Endothelial cell (in vitro differentiated cells): ENCODE results near the gene STUB1. TPM values are rescaled to one million over a fixed set of nuclear protein-coding genes. Genes with fewer than 3 reads are reported as not detected.

Source experiments
- DNase-seq: peaks from one replicate; pipeline ENCODE4 v3.0.0; 2021; ENCODE audit warnings: low spot score
- H3K27ac Mint-ChIP-seq: one replicate; pipeline ENCODE4 v1.8.0; 2021; ENCODE audit warnings: mixed read lengths, inconsistent platforms; ENCODE audit not compliant: unreplicated experiment
- H3K27me3 Mint-ChIP-seq: one replicate; pipeline ENCODE4 v1.8.0; 2021; ENCODE audit warnings: mild to moderate bottlenecking, moderate library complexity, mixed read lengths, inconsistent platforms; ENCODE audit not compliant: unreplicated experiment
- H3K36me3 Mint-ChIP-seq: one replicate; pipeline ENCODE4 v1.8.0; 2021; ENCODE audit warnings: mild to moderate bottlenecking, low read depth, mixed read lengths, inconsistent platforms; ENCODE audit not compliant: unreplicated experiment
- H3K4me1 Mint-ChIP-seq: one replicate; pipeline ENCODE4 v1.8.0; 2021; ENCODE audit warnings: mild to moderate bottlenecking, mixed read lengths, inconsistent platforms; ENCODE audit not compliant: unreplicated experiment
- H3K4me3 Mint-ChIP-seq: one replicate; pipeline ENCODE4 v1.8.0; 2021; ENCODE audit warnings: mild to moderate bottlenecking, mixed read lengths, inconsistent platforms; ENCODE audit not compliant: unreplicated experiment
- H3K9me3 Mint-ChIP-seq: one replicate; pipeline ENCODE4 v1.8.0; 2021; ENCODE audit warnings: mixed read lengths, inconsistent platforms; ENCODE audit not compliant: unreplicated experiment
- total RNA-seq: library from RNA; stranded (reverse); fragmentation: NEBNext Ultra II Directional; extraction: Animal tissue kit (Norgen Biotek cat#: 25700); gene quantifications from one replicate; pipeline ENCODE4 v1.2.1, GENCODE V29; 2021; ENCODE audit not compliant: unreplicated experiment
- TF ChIP-seq, protein P1 (sequence below): fragments of 200-600 bp; sonication (generic); IDR thresholded peaks from one replicate; pipeline ENCODE4 v1.5.0; 2021; ENCODE audit warnings: antibody characterized with exemption; ENCODE audit not compliant: unreplicated experiment

STUB1 gene
- total RNA-seq, 1 donor from 2014 or later = 93.7 TPM

DNA sequence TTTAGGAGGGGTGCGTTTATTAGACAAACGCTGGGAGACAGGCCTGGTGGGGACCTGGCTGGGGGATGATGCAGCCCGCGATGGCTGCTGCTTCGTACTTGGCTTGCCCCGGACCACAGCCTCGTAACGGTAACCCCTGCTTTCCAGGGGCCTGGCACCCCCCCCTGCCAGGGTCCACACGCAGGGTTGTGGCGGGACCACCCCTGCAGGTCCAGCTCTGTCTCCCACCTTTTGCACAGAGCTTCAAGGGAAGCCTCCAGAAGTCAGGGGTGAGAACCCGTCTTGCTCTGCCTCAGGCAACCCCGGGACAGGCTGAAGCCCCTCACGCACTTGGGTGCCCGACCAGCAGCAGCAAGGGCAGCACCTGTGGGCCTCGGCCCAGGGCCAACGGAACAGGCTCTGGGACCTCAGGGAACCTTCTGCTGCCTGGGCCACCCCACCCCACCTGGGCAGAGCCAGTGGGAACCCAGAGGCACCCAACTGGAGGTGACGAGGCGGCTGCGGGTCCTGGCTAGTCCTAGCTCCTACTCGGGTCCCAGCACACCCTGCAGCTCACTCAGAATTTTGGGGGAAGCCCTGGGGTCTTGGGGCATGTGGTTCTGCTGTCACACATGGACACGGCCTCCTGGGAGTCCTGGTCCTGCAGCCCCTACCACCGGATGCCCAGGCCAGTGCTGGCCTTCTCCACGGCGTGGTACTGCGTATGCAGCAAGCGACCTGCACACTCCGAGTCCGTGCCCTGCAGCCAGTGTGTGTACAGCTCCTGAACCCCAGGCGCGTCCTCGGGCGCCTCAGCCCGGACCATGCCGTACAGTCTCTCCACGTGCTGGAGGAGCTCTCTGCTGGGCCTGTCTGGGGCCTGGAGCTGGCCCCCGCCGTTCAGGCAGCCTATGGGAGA lies 49.8 kb downstream of the STUB1 start:
- no peak for DNase-seq
- TF ChIP-seq, protein P1, sequence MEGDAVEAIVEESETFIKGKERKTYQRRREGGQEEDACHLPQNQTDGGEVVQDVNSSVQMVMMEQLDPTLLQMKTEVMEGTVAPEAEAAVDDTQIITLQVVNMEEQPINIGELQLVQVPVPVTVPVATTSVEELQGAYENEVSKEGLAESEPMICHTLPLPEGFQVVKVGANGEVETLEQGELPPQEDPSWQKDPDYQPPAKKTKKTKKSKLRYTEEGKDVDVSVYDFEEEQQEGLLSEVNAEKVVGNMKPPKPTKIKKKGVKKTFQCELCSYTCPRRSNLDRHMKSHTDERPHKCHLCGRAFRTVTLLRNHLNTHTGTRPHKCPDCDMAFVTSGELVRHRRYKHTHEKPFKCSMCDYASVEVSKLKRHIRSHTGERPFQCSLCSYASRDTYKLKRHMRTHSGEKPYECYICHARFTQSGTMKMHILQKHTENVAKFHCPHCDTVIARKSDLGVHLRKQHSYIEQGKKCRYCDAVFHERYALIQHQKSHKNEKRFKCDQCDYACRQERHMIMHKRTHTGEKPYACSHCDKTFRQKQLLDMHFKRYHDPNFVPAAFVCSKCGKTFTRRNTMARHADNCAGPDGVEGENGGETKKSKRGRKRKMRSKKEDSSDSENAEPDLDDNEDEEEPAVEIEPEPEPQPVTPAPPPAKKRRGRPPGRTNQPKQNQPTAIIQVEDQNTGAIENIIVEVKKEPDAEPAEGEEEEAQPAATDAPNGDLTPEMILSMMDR = no peak
- H3K4me1 Mint-ChIP-seq = no peaks in the 10 kb centered on the region
- peaks cover 5% of the 10 kb centered on the region for H3K27me3 Mint-ChIP-seq
- H3K36me3 Mint-ChIP-seq = peaks cover 10% of the 10 kb centered on the region
- H3K4me3 Mint-ChIP-seq = no peak overlapping the region
- H3K9me3 Mint-ChIP-seq = no peaks in the 10 kb centered on the region
- no peak overlapping the region for H3K27ac Mint-ChIP-seq

DNA sequence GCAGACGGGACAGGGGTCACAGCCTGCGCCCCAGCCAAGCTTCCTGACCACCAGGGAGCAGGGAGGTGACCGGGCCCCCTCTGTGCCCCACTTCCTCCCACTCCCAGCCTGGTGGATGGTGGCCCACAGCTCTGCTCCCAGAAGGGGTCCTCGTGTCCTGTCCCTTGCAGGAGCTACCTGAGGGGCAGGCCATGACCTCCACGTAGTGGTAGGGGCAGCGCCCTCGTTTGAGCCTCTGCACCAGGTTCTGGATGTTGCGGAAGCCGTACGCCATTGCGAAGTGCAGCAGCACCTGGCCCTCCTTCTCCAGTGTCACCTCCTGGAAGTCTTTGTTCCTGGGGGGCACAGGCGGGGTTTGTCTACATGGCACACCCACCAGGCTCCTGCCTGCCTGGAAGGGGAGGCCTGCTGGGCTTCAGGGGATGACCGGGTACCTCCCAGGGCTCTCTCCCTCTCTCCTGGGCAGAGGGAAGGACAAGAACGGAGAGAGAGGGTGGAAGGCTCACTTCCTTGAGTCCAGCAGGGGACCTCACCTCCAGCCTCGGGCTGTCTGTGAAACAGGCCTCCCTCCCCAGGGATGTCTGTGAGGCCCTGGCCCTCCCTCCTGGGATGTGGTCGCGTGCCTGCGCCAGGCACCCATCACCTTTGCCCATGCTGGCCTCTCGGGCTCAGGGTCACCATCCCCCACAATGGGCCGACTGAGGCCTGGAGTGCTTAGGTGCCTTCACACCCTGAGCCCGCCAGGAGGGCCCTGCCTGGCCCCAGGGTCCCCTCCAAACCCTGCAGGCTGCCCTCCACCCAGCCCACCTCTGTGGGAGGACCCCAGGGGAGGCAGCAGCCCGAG lies 50.7 kb downstream of the STUB1 start:
- no peak for DNase-seq
- no peak overlapping the region for H3K4me3 Mint-ChIP-seq
- no peaks in the 10 kb centered on the region for H3K9me3 Mint-ChIP-seq

DNA sequence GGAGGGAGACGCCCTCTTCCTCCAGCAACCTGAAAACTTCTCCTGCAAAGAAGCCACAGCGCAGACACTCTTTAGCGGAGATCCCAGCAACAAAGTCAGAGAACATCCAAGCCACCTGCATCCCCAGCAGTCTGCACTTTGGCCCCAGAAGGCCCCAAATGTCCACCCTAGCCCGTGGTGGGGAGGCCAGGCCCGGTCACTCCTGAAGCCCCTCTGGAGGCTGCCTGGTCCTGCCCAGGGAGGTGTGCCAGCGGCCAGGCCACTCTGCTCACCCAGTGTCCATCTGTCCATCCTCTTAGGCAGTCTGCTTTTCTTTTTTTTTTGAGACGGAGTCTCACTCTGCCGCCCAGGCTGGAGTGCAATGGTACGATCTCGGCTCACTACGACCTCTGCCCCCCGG lies 52.1 kb downstream of the STUB1 start:
- peaks cover 5% of the 10 kb centered on the region for H3K27me3 Mint-ChIP-seq
- H3K36me3 Mint-ChIP-seq = peaks cover 19% of the 10 kb centered on the region
- no peak overlapping the region for H3K4me3 Mint-ChIP-seq
- peaks cover 6% of the 10 kb centered on the region for H3K4me1 Mint-ChIP-seq
- no peak overlapping the region for H3K27ac Mint-ChIP-seq
- TF ChIP-seq, protein P1 = no peak
- no peaks in the 10 kb centered on the region for H3K9me3 Mint-ChIP-seq
- DNase-seq = no peak

More for the DNA sequence above, 50.7 kb downstream of the STUB1 start:
- TF ChIP-seq, protein P1 = no peak
- H3K27me3 Mint-ChIP-seq = peaks cover 8% of the 10 kb centered on the region
- peaks cover 16% of the 10 kb centered on the region for H3K36me3 Mint-ChIP-seq
- no peaks in the 10 kb centered on the region for H3K4me1 Mint-ChIP-seq
- H3K27ac Mint-ChIP-seq = no peak overlapping the region

Other genes with a start within 250 kb of the STUB1 start
- gene CAPN15, start 152.7 kb upstream of the STUB1 start, total RNA-seq = 49.0 TPM
- not detected for gene PRR35, start 120.0 kb upstream of the STUB1 start, total RNA-seq
- gene NHLRC4, start 113.4 kb upstream of the STUB1 start, total RNA-seq = 0.69 TPM
- 38.4 TPM for gene PIGQ, start 110.4 kb upstream of the STUB1 start, total RNA-seq
- gene RAB40C, start 90.3 kb upstream of the STUB1 start, total RNA-seq = 18.5 TPM
- gene WFIKKN1, start 49.4 kb upstream of the STUB1 start, total RNA-seq = 0.44 TPM
- 48.5 TPM for gene METTL26, start 44.1 kb upstream of the STUB1 start, total RNA-seq
- gene MCRIP2, start 38.6 kb upstream of the STUB1 start, total RNA-seq = 2.9 TPM
- gene WDR90, start 31.0 kb upstream of the STUB1 start, total RNA-seq = 25.2 TPM
- gene RHOT2, start 12.3 kb upstream of the STUB1 start, total RNA-seq = 121 TPM
- gene RHBDL1, start 4.7 kb upstream of the STUB1 start, total RNA-seq = 1.6 TPM
- gene JMJD8, start 3.9 kb downstream of the STUB1 start, total RNA-seq = 31.6 TPM
- 16.1 TPM for gene WDR24, start 10.0 kb downstream of the STUB1 start, total RNA-seq
- gene FBXL16, start 25.4 kb downstream of the STUB1 start, total RNA-seq = not detected
- gene METRN, start 34.7 kb downstream of the STUB1 start, total RNA-seq = 11.2 TPM
- gene ANTKMT, start 40.7 kb downstream of the STUB1 start, total RNA-seq = 11.1 TPM
- 0.85 TPM for gene CCDC78, start 46.0 kb downstream of the STUB1 start, total RNA-seq
- 1.5 TPM for gene HAGHL, start 46.7 kb downstream of the STUB1 start, total RNA-seq
- 51.0 TPM for gene CIAO3, start 60.6 kb downstream of the STUB1 start, total RNA-seq
- gene MSLN, start 80.3 kb downstream of the STUB1 start, total RNA-seq = 0.44 TPM
- gene RPUSD1, start 108.0 kb downstream of the STUB1 start, total RNA-seq = 27.6 TPM
- gene CHTF18, start 108.2 kb downstream of the STUB1 start, total RNA-seq = 56.8 TPM
- not detected for gene GNG13, start 120.3 kb downstream of the STUB1 start, total RNA-seq